Right atrium auricular region (tissue), 2 donors: ENCODE measurements around the gene POU6F2. TPM values are rescaled to one million over a fixed set of nuclear protein-coding genes. Genes with fewer than 3 reads are reported as not detected.

Experiments used
- DNase-seq: peaks from one replicate; pipeline ENCODE4 v3.0.0-alpha.2; 2019; ENCODE audit warnings: low spot score
- H3K27ac ChIP-seq, 2 donors: fragments of 200-600 bp; sonication (generic); 1 replicate in 1 of 2; 2 replicates in 1 of 2; pipeline ENCODE4 v1.5.1; 2016 to 2019
- H3K27me3 ChIP-seq, 2 donors: fragments of 200-600 bp; sonication (generic); one replicate each; pipeline versions ENCODE4 v1.5.1 to v1.6.0; 2017 to 2019
- H3K36me3 ChIP-seq: fragments of 200-600 bp; sonication (generic); one replicate; pipeline ENCODE4 v1.5.1; 2016
- H3K4me1 ChIP-seq, 2 donors: fragments of 200-600 bp; sonication (generic); one replicate each; pipeline versions ENCODE4 v1.5.1 to v1.6.0; 2017 to 2019
- H3K4me3 ChIP-seq, 2 donors: fragments of 200-600 bp; sonication (generic); 1 replicate in 1 of 2; 2 replicates in 1 of 2; pipeline ENCODE4 v1.5.1; 2017 to 2019; ENCODE audit warnings: mild to moderate bottlenecking in 1 of 2, moderate library complexity in 1 of 2
- H3K9me3 ChIP-seq, 2 donors: fragments of 200-600 bp; sonication (generic); one replicate each; pipeline ENCODE4 v1.5.1; 2019
- CTCF ChIP-seq, 2 donors: fragments of 200-600 bp; sonication (generic); IDR thresholded peaks; one replicate each; pipeline ENCODE4 v1.5.1; 2019; ENCODE audit warnings: antibody characterized with exemption in 2 of 2
- total RNA-seq, 2 donors: library from RNA; depleted of rRNA; stranded (reverse); fragments of >200 nt; gene quantifications; one replicate each; pipeline ENCODE4 v1.1.0, GENCODE V29; 2016

Gene POU6F2
- total RNA-seq, 2 donors from 2014 or later = 0.85 to 1.5 TPM

- H3K9me3 ChIP-seq = no peaks in the 10 kb centered on the region
- H3K4me1 ChIP-seq = no peaks in the 10 kb centered on the region
- H3K27ac ChIP-seq = no peak overlapping the region
- TF ChIP-seq CTCF (IDR thresholded peaks at IDR 0.05) = no peak
- DNase-seq = no peak
- H3K27me3 ChIP-seq = no peaks in the 10 kb centered on the region
- no peak overlapping the region for H3K4me3 ChIP-seq
- H3K36me3 ChIP-seq = no peaks in the 10 kb centered on the region
These were observed 314.1 kb downstream of the POU6F2 start for GRCh38 chr7:39291628-39292410.

- no peak overlapping the region for H3K4me3 ChIP-seq
- TF ChIP-seq CTCF (IDR thresholded peaks at IDR 0.05) = no peak
These were observed 315.5 kb downstream of the POU6F2 start for GRCh38 chr7:39293056-39293823.

GRCh38 chr7:39294022-39294421, 316.3 kb downstream of the POU6F2 start:
- no peak for TF ChIP-seq CTCF (IDR thresholded peaks at IDR 0.05)
- DNase-seq = no peak
- Histone ChIP-seq H3K9me3 (no peaks in the 10 kb centered on the region), H3K4me3 (no peak overlapping the region), H3K36me3 (no peaks in the 10 kb centered on the region), H3K27me3 (no peaks in the 10 kb centered on the region), H3K4me1 (no peaks in the 10 kb centered on the region), H3K27ac (no peak overlapping the region)

More at GRCh38 chr7:39293056-39293823, 315.5 kb downstream of the POU6F2 start:
- DNase-seq = no peak
- H3K9me3 ChIP-seq = no peaks in the 10 kb centered on the region
- no peaks in the 10 kb centered on the region for H3K27me3 ChIP-seq
- H3K4me1 ChIP-seq = no peaks in the 10 kb centered on the region
- no peak overlapping the region for H3K27ac ChIP-seq
- no peaks in the 10 kb centered on the region for H3K36me3 ChIP-seq

- no peak for TF ChIP-seq CTCF (IDR thresholded peaks at IDR 0.05)
- H3K4me3 ChIP-seq = no peak overlapping the region
- H3K27ac ChIP-seq = no peak overlapping the region
These were observed 318.1 kb downstream of the POU6F2 start for GRCh38 chr7:39295796-39296195.

GRCh38 chr7:39299695-39300094, 322.0 kb downstream of the POU6F2 start:
- no peak for TF ChIP-seq CTCF (IDR thresholded peaks at IDR 0.05)
- no peak for DNase-seq
- Histone ChIP-seq H3K36me3 (no peaks in the 10 kb centered on the region), H3K4me3 (no peak overlapping the region), H3K27ac (no peak overlapping the region), H3K9me3 (no peaks in the 10 kb centered on the region), H3K4me1 (peaks cover 0 to 3% of the 10 kb centered on the region in 2 donors), H3K27me3 (no peaks in the 10 kb centered on the region)

More at GRCh38 chr7:39295796-39296195, 318.1 kb downstream of the POU6F2 start:
- H3K9me3 ChIP-seq = no peaks in the 10 kb centered on the region
- DNase-seq = no peak
- peaks cover 0 to 3% of the 10 kb centered on the region in 2 donors for H3K4me1 ChIP-seq
- H3K36me3 ChIP-seq = no peaks in the 10 kb centered on the region
- no peaks in the 10 kb centered on the region for H3K27me3 ChIP-seq
